Stomach (tissue), 4 donors: ENCODE data around the gene EOGT.

ENCODE experiments used
- POLR2A ChIP-seq, 4 donors: fragments of 450-650 bp; IDR thresholded peaks; one replicate each; pipeline ENCODE4 v1.6.1; 2016; ENCODE audit warnings: antibody characterized with exemption in 4 of 4, control low read depth in 2 of 4, mild to moderate bottlenecking in 1 of 4, moderate library complexity in 1 of 4
- TF ChIP-seq, protein P1 (sequence below), 7 experiments: fragments of 450-650 bp in 4 of 7; fragments of 200-600 bp in 3 of 7; sonication (generic) in 3 of 7; IDR thresholded peaks; one replicate each; pipeline ENCODE4 v1.5.1; 2016 to 2019; ENCODE audit warnings: antibody characterized with exemption in 7 of 7, control low read depth in 2 of 7, mild to moderate bottlenecking in 1 of 7

DNA sequence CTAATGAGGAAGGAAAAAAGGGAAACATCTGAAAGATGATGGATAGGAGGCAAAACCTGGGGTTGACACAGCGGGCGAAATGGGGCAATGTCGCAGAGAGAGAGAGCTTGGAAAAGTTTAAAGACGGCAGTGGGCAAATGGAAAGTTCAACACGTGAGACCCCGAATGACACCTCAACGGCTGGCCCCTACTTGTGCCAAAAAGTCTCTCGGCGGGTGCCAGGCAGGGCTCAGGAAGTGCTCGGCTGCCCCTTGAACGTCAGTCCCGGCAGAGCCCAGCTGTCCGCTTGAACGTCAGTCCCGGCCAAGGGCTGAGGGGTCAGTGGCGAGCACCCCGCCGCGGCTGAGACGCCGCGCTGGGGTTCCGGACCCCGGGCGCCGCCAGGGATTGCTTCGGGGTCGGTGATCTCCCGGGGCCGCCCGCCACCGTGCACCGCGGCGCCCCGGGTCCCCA is 658 bp downstream of the EOGT start:
- TF ChIP-seq, protein P1, sequence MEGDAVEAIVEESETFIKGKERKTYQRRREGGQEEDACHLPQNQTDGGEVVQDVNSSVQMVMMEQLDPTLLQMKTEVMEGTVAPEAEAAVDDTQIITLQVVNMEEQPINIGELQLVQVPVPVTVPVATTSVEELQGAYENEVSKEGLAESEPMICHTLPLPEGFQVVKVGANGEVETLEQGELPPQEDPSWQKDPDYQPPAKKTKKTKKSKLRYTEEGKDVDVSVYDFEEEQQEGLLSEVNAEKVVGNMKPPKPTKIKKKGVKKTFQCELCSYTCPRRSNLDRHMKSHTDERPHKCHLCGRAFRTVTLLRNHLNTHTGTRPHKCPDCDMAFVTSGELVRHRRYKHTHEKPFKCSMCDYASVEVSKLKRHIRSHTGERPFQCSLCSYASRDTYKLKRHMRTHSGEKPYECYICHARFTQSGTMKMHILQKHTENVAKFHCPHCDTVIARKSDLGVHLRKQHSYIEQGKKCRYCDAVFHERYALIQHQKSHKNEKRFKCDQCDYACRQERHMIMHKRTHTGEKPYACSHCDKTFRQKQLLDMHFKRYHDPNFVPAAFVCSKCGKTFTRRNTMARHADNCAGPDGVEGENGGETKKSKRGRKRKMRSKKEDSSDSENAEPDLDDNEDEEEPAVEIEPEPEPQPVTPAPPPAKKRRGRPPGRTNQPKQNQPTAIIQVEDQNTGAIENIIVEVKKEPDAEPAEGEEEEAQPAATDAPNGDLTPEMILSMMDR (IDR thresholded peaks at IDR 0.05) = no peak
- no peak for TF ChIP-seq POLR2A (IDR thresholded peaks at IDR 0.05)
